HepG2 (cell line): ENCODE data around the gene WSB2. TPM values are rescaled to one million over a fixed set of nuclear protein-coding genes. Genes with fewer than 3 reads are reported as not detected.

ENCODE experiments used
- AFF4 ChIP-seq: sonication (generic); formaldehyde crosslinking; IDR thresholded peaks from 2 replicates; pipeline ENCODE4 v1.4.0; 2020; ENCODE audit warnings: missing genetic modification reagents
- AKAP8 ChIP-seq: sonication (generic); formaldehyde crosslinking; IDR thresholded peaks from 2 replicates; pipeline ENCODE4 v1.5.1; 2020; ENCODE audit warnings: mild to moderate bottlenecking, missing genetic modification reagents
- ARID3A ChIP-seq: IDR thresholded peaks from 2 replicates; pipeline ENCODE4 v1.6.1; 2012; ENCODE audit warnings: low read depth, low read length, improper control_type of control experiment
- IRF1 ChIP-seq: sonication (generic); formaldehyde crosslinking; IDR thresholded peaks from 2 replicates; pipeline ENCODE4 v1.4.0; 2020; ENCODE audit warnings: low read depth, mild to moderate bottlenecking, missing genetic modification reagents
- MED8 ChIP-seq: sonication (generic); formaldehyde crosslinking; IDR thresholded peaks from 2 replicates; pipeline ENCODE4 v1.8.1; 2023; ENCODE audit warnings: mild to moderate bottlenecking, missing genetic modification reagents; ENCODE audit not compliant: insufficient replicate concordance
- NRL ChIP-seq: sonication (generic); formaldehyde crosslinking; IDR thresholded peaks from 2 replicates; pipeline ENCODE4 v1.5.0; 2020; ENCODE audit warnings: missing genetic modification reagents, mild to moderate bottlenecking, moderate library complexity, borderline replicate concordance
- RCOR2 ChIP-seq: IDR thresholded peaks from 2 replicates; pipeline ENCODE4 v1.6.1; 2016; ENCODE audit warnings: missing biosample characterization, missing genetic modification reagents
- SMAD1 ChIP-seq: sonication (generic); formaldehyde crosslinking; IDR thresholded peaks from 2 replicates; pipeline ENCODE4 v1.4.0; 2020; ENCODE audit warnings: missing genetic modification reagents, low read depth, mild to moderate bottlenecking, borderline replicate concordance
- TFE3 ChIP-seq: IDR thresholded peaks from 2 replicates; pipeline ENCODE4 v1.6.1; 2016
- ZBTB7B ChIP-seq: sonication (generic); formaldehyde crosslinking; IDR thresholded peaks from 2 replicates; pipeline ENCODE4 v1.4.0; 2020; ENCODE audit warnings: missing genetic modification reagents
- ZMYM2 ChIP-seq: sonication (generic); formaldehyde crosslinking; IDR thresholded peaks from 2 replicates; pipeline ENCODE4 v1.8.0; 2022; ENCODE audit warnings: mild to moderate bottlenecking, missing genetic modification reagents
- ZNF510 ChIP-seq: sonication (generic); formaldehyde crosslinking; IDR thresholded peaks from 2 replicates; pipeline ENCODE4 v1.4.0; 2020; ENCODE audit warnings: low read depth, mild to moderate bottlenecking, missing genetic modification reagents
- ZNF550 ChIP-seq: sonication (generic); formaldehyde crosslinking; IDR thresholded peaks from 2 replicates; pipeline ENCODE4 v1.4.0; 2020; ENCODE audit warnings: mild to moderate bottlenecking, missing genetic modification reagents, borderline replicate concordance
- ZNF569 ChIP-seq: sonication (generic); formaldehyde crosslinking; IDR thresholded peaks from 2 replicates; pipeline ENCODE4 v1.5.0; 2020; ENCODE audit warnings: mild to moderate bottlenecking, missing genetic modification reagents, moderate library complexity, borderline replicate concordance
- ZNF780A ChIP-seq: sonication (generic); formaldehyde crosslinking; IDR thresholded peaks from 2 replicates; pipeline ENCODE4 v1.8.0; 2022; ENCODE audit warnings: mild to moderate bottlenecking, missing genetic modification reagents, moderate library complexity
- polyA plus RNA-seq, 8 experiments: library from polyadenylated mRNA; depleted of rRNA in 3 of 8; stranded (reverse) in 7 of 8; unstranded in 1 of 8; fragments of >200 nt; fragmentation: Illumina TruSeq in 4 of 8; extraction: Trizol in 4 of 8; gene quantifications; 2 replicates each; pipeline versions ENCODE4 v1.2.1 to v1.2.3, GENCODE V29; 2011 to 2016; ENCODE audit warnings: low read depth in 4 of 8, missing spikeins in 1 of 8, mixed read lengths in 1 of 8; ENCODE audit not compliant: insufficient read depth in 1 of 8
- total RNA-seq, 5 experiments: library from RNA; depleted of rRNA; stranded (reverse); fragments of >200 nt; fragmentation: Illumina TruSeq; extraction: Trizol; gene quantifications; 2 replicates each; pipeline ENCODE4 v1.2.3, GENCODE V29; 2016; ENCODE audit warnings: low read depth in 1 of 5
- TF ChIP-seq, protein P1 (sequence below): IDR thresholded peaks from 2 replicates; pipeline ENCODE4 v1.6.1; 2018; ENCODE audit warnings: missing genetic modification reagents

WSB2 gene
- total and polyA plus RNA-seq, 2 of the 13 experiments (the other 11 are each of a cell fraction or from before 2014, with no cell fraction given) = 31.0 to 82.8 TPM

DNA sequence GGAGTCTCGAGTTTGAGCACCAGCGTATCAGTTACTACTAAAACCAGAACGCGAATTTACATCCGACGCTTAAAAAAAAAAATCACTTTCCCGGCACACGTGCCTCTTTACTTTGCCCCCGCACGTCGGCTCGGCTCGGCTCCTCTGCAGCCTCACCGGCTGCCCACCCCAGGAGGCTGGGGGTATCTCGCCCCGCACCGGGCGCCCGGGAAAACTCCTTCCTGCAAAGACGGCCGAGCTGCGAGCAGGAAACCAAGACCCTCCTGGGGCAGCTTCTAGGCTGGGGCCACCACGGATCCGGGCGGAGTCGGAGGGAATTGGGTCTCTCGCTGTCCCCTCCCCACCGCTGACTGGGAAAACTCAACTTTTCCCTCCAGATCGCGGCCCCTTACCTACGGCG is 42.2 kb upstream of the WSB2 start (continued):
- TF ChIP-seq RCOR2 (CRISPR knock-in tag) (no peak), IRF1 (no peak), NRL (0 out of 2 replicates have a peak, but pooled peaks have one; percentile 12), MED8 (CRISPR knock-in tag) (no peak), AKAP8 (no peak), ZBTB7B (CRISPR knock-in tag) (no peak), TFE3 (CRISPR knock-in tag) (no peak), SMAD1 (no peak), ARID3A (no peak), AFF4 (CRISPR knock-in tag) (no peak), ZNF780A (CRISPR knock-in tag) (no peak), ZNF569 (no peak), ZMYM2 (CRISPR knock-in tag) (no peak), ZNF550 (CRISPR knock-in tag) (no peak), ZNF510 (CRISPR knock-in tag) (no peak)
- TF ChIP-seq, protein P1, sequence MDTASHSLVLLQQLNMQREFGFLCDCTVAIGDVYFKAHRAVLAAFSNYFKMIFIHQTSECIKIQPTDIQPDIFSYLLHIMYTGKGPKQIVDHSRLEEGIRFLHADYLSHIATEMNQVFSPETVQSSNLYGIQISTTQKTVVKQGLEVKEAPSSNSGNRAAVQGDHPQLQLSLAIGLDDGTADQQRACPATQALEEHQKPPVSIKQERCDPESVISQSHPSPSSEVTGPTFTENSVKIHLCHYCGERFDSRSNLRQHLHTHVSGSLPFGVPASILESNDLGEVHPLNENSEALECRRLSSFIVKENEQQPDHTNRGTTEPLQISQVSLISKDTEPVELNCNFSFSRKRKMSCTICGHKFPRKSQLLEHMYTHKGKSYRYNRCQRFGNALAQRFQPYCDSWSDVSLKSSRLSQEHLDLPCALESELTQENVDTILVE (CRISPR knock-in tag) = no peak
